Natural killer cell (primary cell): ENCODE data around the gene CDK17. TPM values are rescaled to one million over a fixed set of nuclear protein-coding genes. Genes with fewer than 3 reads are reported as not detected.
A peak's percentile ranks its signal among the peaks of the same experiment; 100 is the strongest.
"Not testable (repeated sequence)": the region's sequence is repeated elsewhere in the genome, so short reads cannot be mapped to it uniquely, and the experiment has no call there.

Experiments used
- ATAC-seq, 3 donors: fragments of 150-1000 bp in 2 of 3; fragments of 200-7000 bp in 1 of 3; cut with Tn5 transposase; 1 replicate in 1 of 3; 2 replicates in 2 of 3; pipeline ENCODE4 v1.10.0; 2021; ENCODE audit warnings: mild to moderate bottlenecking in 2 of 3, moderate library complexity in 2 of 3
- DNase-seq, 2 donors: peaks; one replicate each; pipeline versions ENCODE4 v3.0.0 to v3.0.0-alpha.2; 2013 to 2021; ENCODE audit warnings: mixed read lengths in 1 of 2
- H3K27ac ChIP-seq: one replicate; pipeline ENCODE4 v1.5.1; 2013; ENCODE audit warnings: mild to moderate bottlenecking, low read length
- H3K27me3 ChIP-seq: one replicate; pipeline ENCODE4 v1.6.1; 2013; ENCODE audit warnings: low read length; ENCODE audit not compliant: control insufficient read depth, insufficient read depth
- H3K36me3 ChIP-seq: one replicate; pipeline ENCODE4 v1.6.1; 2013; ENCODE audit warnings: low read length; ENCODE audit not compliant: control insufficient read depth, insufficient read depth
- H3K4me1 ChIP-seq: one replicate; pipeline ENCODE4 v1.6.1; 2013; ENCODE audit warnings: low read length; ENCODE audit not compliant: control insufficient read depth, insufficient read depth
- H3K4me3 ChIP-seq: one replicate; pipeline ENCODE4 v1.5.1; 2013; ENCODE audit warnings: low read length
- H3K9me3 ChIP-seq: one replicate; pipeline ENCODE4 v1.6.1; 2013; ENCODE audit warnings: low read length; ENCODE audit not compliant: control insufficient read depth, insufficient read depth
- H3K27ac Mint-ChIP-seq, 2 donors: one replicate each; pipeline ENCODE4 v1.8.0; 2022; ENCODE audit warnings: mild to moderate bottlenecking in 2 of 2, mixed read lengths in 2 of 2, moderate library complexity in 1 of 2
- H3K27me3 Mint-ChIP-seq, 2 donors: one replicate each; pipeline ENCODE4 v1.8.0; 2022; ENCODE audit warnings: low read depth in 2 of 2, mixed read lengths in 2 of 2
- H3K36me3 Mint-ChIP-seq: one replicate; pipeline ENCODE4 v1.8.0; 2022; ENCODE audit warnings: mixed read lengths
- H3K4me1 Mint-ChIP-seq, 2 donors: one replicate each; pipeline ENCODE4 v1.8.0; 2022; ENCODE audit warnings: mixed read lengths in 2 of 2
- H3K4me3 Mint-ChIP-seq: one replicate; pipeline ENCODE4 v1.8.0; 2022; ENCODE audit warnings: mild to moderate bottlenecking, moderate library complexity, mixed read lengths
- H3K9me3 Mint-ChIP-seq, 2 donors: one replicate each; pipeline ENCODE4 v1.8.0; 2022; ENCODE audit warnings: mixed read lengths in 2 of 2
- CTCF ChIP-seq: fragments of 200-600 bp; IDR thresholded peaks from one replicate; pipeline ENCODE4 v1.8.0; 2022; ENCODE audit warnings: antibody characterized with exemption
- WGBS: methylation state at CpG from one replicate; pipeline ENCODE4 v1.1.7; 2013; ENCODE audit warnings: missing lambda C conversion rate; ENCODE audit not compliant: insufficient coverage; 5-methylcytosine and 5-hydroxymethylcytosine counted together
- intact Hi-C: fragments of 100-400 bp; cut with micrococcal nuclease; formaldehyde crosslinking; loops from one replicate; pipeline ENCODE4 v1.14.2; 2022
- total RNA-seq, 4 donors: library from RNA; stranded (reverse); fragments of 120-200 nt in 1 of 4; gene quantifications; one replicate each; pipeline versions ENCODE4 v1.2.3 to v1.2.4, GENCODE V29; 2013 to 2022

CDK17 gene
- total RNA-seq, 3 donors from 2014 or later (not counting 1 experiment from before 2014, with no cell fraction given) = 199 to 234 (median 232) TPM

- DNase-seq (no peak), ATAC-seq (no peak)
- peaks cover 6% of the 10 kb centered on the region for H3K4me1 ChIP-seq
- H3K27ac Mint-ChIP-seq = peak overlapping the region in 1 of 2 donors; percentile 99
- H3K27ac ChIP-seq = no peak overlapping the region
- no peaks in the 10 kb centered on the region for H3K36me3 Mint-ChIP-seq
- TF ChIP-seq CTCF = no peak
- intact Hi-C loops = loop anchor here (5.0 kb wide), 2 partner anchors 54 to 99 kb away; no protein-coding TSS in a partner anchor
- no peak overlapping the region for H3K4me3 ChIP-seq
- peak overlapping the region; percentile 71 for H3K4me3 Mint-ChIP-seq
- no peaks in the 10 kb centered on the region for H3K9me3 ChIP-seq
- no peaks in the 10 kb centered on the region for H3K27me3 Mint-ChIP-seq
- H3K27me3 ChIP-seq = no peaks in the 10 kb centered on the region
- H3K4me1 Mint-ChIP-seq = peaks cover 62 to 63% of the 10 kb centered on the region in 2 donors
- no peaks in the 10 kb centered on the region for H3K9me3 Mint-ChIP-seq
- H3K36me3 ChIP-seq = no peaks in the 10 kb centered on the region
- WGBS = 93% methylated on average over 2 of the region's 2 CpGs
Measured at GRCh38 chr12:96396209-96396608, 4.0 kb downstream of the CDK17 start.

- Histone ChIP-seq H3K9me3 (no peaks in the 10 kb centered on the region), H3K4me3 (no peak overlapping the region), H3K27me3 (no peaks in the 10 kb centered on the region), H3K4me1 (peaks cover 9% of the 10 kb centered on the region), H3K36me3 (no peaks in the 10 kb centered on the region), H3K27ac (no peak overlapping the region)
- intact Hi-C loops = loop anchor here (5.0 kb wide), 2 partner anchors 53 to 98 kb away; no protein-coding TSS in a partner anchor
- Mint-ChIP-seq H3K4me1 (peaks cover 62 to 63% of the 10 kb centered on the region in 2 donors), H3K27me3 (no peaks in the 10 kb centered on the region), H3K36me3 (no peaks in the 10 kb centered on the region), H3K27ac (peak overlapping the region in 1 of 2 donors; percentile 43), H3K9me3 (no peaks in the 10 kb centered on the region), H3K4me3 (peak overlapping the region; percentile 28)
- ATAC-seq = no peak
- TF ChIP-seq CTCF = no peak
- no peak for DNase-seq
- WGBS = 88% methylated on average over 1 of the region's 4 CpGs
Measured at GRCh38 chr12:96395236-96395635, 5.0 kb downstream of the CDK17 start.

- H3K36me3 ChIP-seq, H3K27me3 ChIP-seq, H3K9me3 ChIP-seq, intact Hi-C loops, H3K4me3 Mint-ChIP-seq, H3K27ac ChIP-seq, H3K27me3 Mint-ChIP-seq, H3K9me3 Mint-ChIP-seq, ATAC-seq, H3K4me3 ChIP-seq, H3K36me3 Mint-ChIP-seq, DNase-seq: not testable (repeated sequence)
- H3K4me1 Mint-ChIP-seq = peaks cover 66 to 69% of the 10 kb centered on the region in 2 donors
- H3K4me1 ChIP-seq = peaks cover 22% of the 10 kb centered on the region
- WGBS = 88% methylated on average over 4 of the region's 5 CpGs
- peak overlapping the region in 1 of 2 donors; percentile 5 for H3K27ac Mint-ChIP-seq
Measured at GRCh38 chr12:96393229-96393628, 7.0 kb downstream of the CDK17 start.

- Histone ChIP-seq H3K4me3 (no peak overlapping the region), H3K27me3 (no peaks in the 10 kb centered on the region), H3K36me3 (no peaks in the 10 kb centered on the region), H3K4me1 (peaks cover 27% of the 10 kb centered on the region), H3K9me3 (no peaks in the 10 kb centered on the region), H3K27ac (no peak overlapping the region)
- no peak for TF ChIP-seq CTCF
- no peaks in the 10 kb centered on the region for H3K27me3 Mint-ChIP-seq
- no peak overlapping the region for H3K4me3 Mint-ChIP-seq
- H3K4me1 Mint-ChIP-seq = peaks cover 67% of the 10 kb centered on the region in 2 donors
- DNase-seq (no peak), ATAC-seq (no peak)
- no peaks in the 10 kb centered on the region for H3K36me3 Mint-ChIP-seq
- intact Hi-C loops = no loop called here
- H3K9me3 Mint-ChIP-seq = no peaks in the 10 kb centered on the region
- 88% methylated on average over 5 of the region's 5 CpGs for WGBS
- peak overlapping the region in 1 of 2 donors; percentile 5 for H3K27ac Mint-ChIP-seq
Measured at GRCh38 chr12:96392397-96392796, 7.8 kb downstream of the CDK17 start.
